GM19372 (cell line): ENCODE data around the gene COL28A1.
"Not testable (repeated sequence)": the region's sequence is repeated elsewhere in the genome, so short reads cannot be mapped to it uniquely, and the experiment has no call there.

ENCODE experiments used
- ATAC-seq: cut with Tn5 transposase; IDR thresholded peaks from one replicate; pipeline ENCODE4 v1.9.1; 2021; ENCODE audit warnings: mild to moderate bottlenecking, low read depth, moderate library complexity; ENCODE audit not compliant: unreplicated experiment

The COL28A1 gene

GRCh38 chr7:7478569-7478968, 57.1 kb downstream of the COL28A1 start:
- no peak for ATAC-seq

GRCh38 chr7:7477641-7478040, 58.0 kb downstream of the COL28A1 start:
- ATAC-seq = not testable (repeated sequence)

GRCh38 chr7:7476381-7476780, 59.3 kb downstream of the COL28A1 start:
- no peak for ATAC-seq

GRCh38 chr7:7475601-7476000, 60.1 kb downstream of the COL28A1 start:
- ATAC-seq = no peak

- ATAC-seq = no peak
These were observed 61.2 kb downstream of the COL28A1 start for GRCh38 chr7:7474436-7474835.

GRCh38 chr7:7464991-7465765, 70.5 kb downstream of the COL28A1 start:
- not testable (repeated sequence) for ATAC-seq

GRCh38 chr7:7454000-7454399, 81.7 kb downstream of the COL28A1 start:
- ATAC-seq = no peak

- no peak for ATAC-seq
These were observed 83.0 kb downstream of the COL28A1 start for GRCh38 chr7:7452652-7453051.

- ATAC-seq = no peak
These were observed 83.6 kb downstream of the COL28A1 start for GRCh38 chr7:7452119-7452518.

GRCh38 chr7:7449055-7449454, 86.6 kb downstream of the COL28A1 start:
- no peak for ATAC-seq

GRCh38 chr7:7446616-7447015, 89.1 kb downstream of the COL28A1 start:
- no peak for ATAC-seq

GRCh38 chr7:7443806-7444350, 91.8 kb downstream of the COL28A1 start:
- ATAC-seq = no peak

GRCh38 chr7:7439564-7439963, 96.1 kb downstream of the COL28A1 start:
- ATAC-seq = no peak

- ATAC-seq = no peak
These were observed 96.8 kb downstream of the COL28A1 start for GRCh38 chr7:7438851-7439250.

GRCh38 chr7:7435978-7436377, 99.7 kb downstream of the COL28A1 start:
- no peak for ATAC-seq

GRCh38 chr7:7434329-7434728, 101.3 kb downstream of the COL28A1 start:
- no peak for ATAC-seq

GRCh38 chr7:7433811-7434210, 101.9 kb downstream of the COL28A1 start:
- ATAC-seq = no peak

- no peak for ATAC-seq
These were observed 102.7 kb downstream of the COL28A1 start for GRCh38 chr7:7432979-7433378.

GRCh38 chr7:7428806-7429205, 106.9 kb downstream of the COL28A1 start:
- ATAC-seq = no peak

GRCh38 chr7:7427363-7427762, 108.3 kb downstream of the COL28A1 start:
- no peak for ATAC-seq

GRCh38 chr7:7426676-7427075, 109.0 kb downstream of the COL28A1 start:
- no peak for ATAC-seq

GRCh38 chr7:7425321-7425720, 110.4 kb downstream of the COL28A1 start:
- ATAC-seq = no peak
